ENCODE measurements around the gene EIF2B4.

GRCh38 chr2:27322766-27323595 is 47.2 kb downstream of the EIF2B4 start, which contains the start of gene MPV17:
- TF ChIP-seq, protein P1, sequence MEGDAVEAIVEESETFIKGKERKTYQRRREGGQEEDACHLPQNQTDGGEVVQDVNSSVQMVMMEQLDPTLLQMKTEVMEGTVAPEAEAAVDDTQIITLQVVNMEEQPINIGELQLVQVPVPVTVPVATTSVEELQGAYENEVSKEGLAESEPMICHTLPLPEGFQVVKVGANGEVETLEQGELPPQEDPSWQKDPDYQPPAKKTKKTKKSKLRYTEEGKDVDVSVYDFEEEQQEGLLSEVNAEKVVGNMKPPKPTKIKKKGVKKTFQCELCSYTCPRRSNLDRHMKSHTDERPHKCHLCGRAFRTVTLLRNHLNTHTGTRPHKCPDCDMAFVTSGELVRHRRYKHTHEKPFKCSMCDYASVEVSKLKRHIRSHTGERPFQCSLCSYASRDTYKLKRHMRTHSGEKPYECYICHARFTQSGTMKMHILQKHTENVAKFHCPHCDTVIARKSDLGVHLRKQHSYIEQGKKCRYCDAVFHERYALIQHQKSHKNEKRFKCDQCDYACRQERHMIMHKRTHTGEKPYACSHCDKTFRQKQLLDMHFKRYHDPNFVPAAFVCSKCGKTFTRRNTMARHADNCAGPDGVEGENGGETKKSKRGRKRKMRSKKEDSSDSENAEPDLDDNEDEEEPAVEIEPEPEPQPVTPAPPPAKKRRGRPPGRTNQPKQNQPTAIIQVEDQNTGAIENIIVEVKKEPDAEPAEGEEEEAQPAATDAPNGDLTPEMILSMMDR (conservative IDR thresholded peaks at IDR 0.05; ENCODE audit: low read depth, low read length), result no peak
- no peak for TF ChIP-seq EZH2 (IDR thresholded peaks at IDR 0.05; ENCODE audit: borderline replicate concordance, low read depth, low read length, poor library complexity, severe bottlenecking)

Data from A673 (cell line).